HG03139 (cell line): Measurements from ENCODE around the gene AKAIN1.

Source experiments
- ATAC-seq: cut with Tn5 transposase; IDR thresholded peaks from one replicate; pipeline ENCODE4 v1.9.1; 2021; ENCODE audit not compliant: unreplicated experiment

Gene AKAIN1

GRCh38 chr18:5197032-5197434, at the start of gene AKAIN1:
AKAIN1 (minus strand) TSS chr18:5197257; CDS start chr18:5197053, 204 bp downstream.
- no peak for ATAC-seq

- no peak for ATAC-seq
These were observed 47.9 kb upstream of the AKAIN1 start for GRCh38 chr18:5244941-5245340.

GRCh38 chr18:5239447-5239846, 42.4 kb upstream of the AKAIN1 start:
- no peak for ATAC-seq

GRCh38 chr18:5238371-5238976, 41.4 kb upstream of the AKAIN1 start:
- ATAC-seq, result peak; percentile 30

GRCh38 chr18:5237723-5238370, 40.8 kb upstream of the AKAIN1 start:
- peak; percentile 93 for ATAC-seq

GRCh38 chr18:5237083-5237722, 40.1 kb upstream of the AKAIN1 start:
- ATAC-seq, result peak; percentile 28

- no peak for ATAC-seq
These were observed 17.7 kb upstream of the AKAIN1 start for GRCh38 chr18:5214583-5215351.

- ATAC-seq, result no peak
These were observed 10.6 kb upstream of the AKAIN1 start for GRCh38 chr18:5207471-5208150.

GRCh38 chr18:5198311-5198710, 1.3 kb upstream of the AKAIN1 start:
- ATAC-seq, result no peak

- ATAC-seq, result no peak
These were observed 404 bp upstream of the AKAIN1 start for GRCh38 chr18:5197461-5197860.

GRCh38 chr18:5196253-5197031, 615 bp downstream of the AKAIN1 start:
- no peak for ATAC-seq

GRCh38 chr18:5195656-5196055, 1.4 kb downstream of the AKAIN1 start:
- no peak for ATAC-seq

- no peak for ATAC-seq
These were observed 16.8 kb downstream of the AKAIN1 start for GRCh38 chr18:5180254-5180653.

GRCh38 chr18:5178519-5178918, 18.5 kb downstream of the AKAIN1 start:
- no peak for ATAC-seq

GRCh38 chr18:5175378-5175777, 21.7 kb downstream of the AKAIN1 start:
- ATAC-seq, result peak; percentile 69

GRCh38 chr18:5173646-5174045, 23.4 kb downstream of the AKAIN1 start:
- no peak for ATAC-seq

GRCh38 chr18:5173236-5173635, 23.8 kb downstream of the AKAIN1 start:
- no peak for ATAC-seq

- ATAC-seq, result no peak
These were observed 29.2 kb downstream of the AKAIN1 start for GRCh38 chr18:5167831-5168230.

GRCh38 chr18:5166606-5167280, 30.3 kb downstream of the AKAIN1 start:
- no peak for ATAC-seq

- no peak for ATAC-seq
These were observed 32.2 kb downstream of the AKAIN1 start for GRCh38 chr18:5164903-5165302.
